Ishikawa (cell line): ENCODE data around the gene KRT36.

Experiments used
- CEBPB ChIP-seq: IDR thresholded peaks from 2 replicates; pipeline ENCODE4 v1.6.1; 2012
- CREB1 ChIP-seq: IDR thresholded peaks from 2 replicates; pipeline ENCODE4 v1.6.1; 2012; ENCODE audit warnings: low read depth
- EGR1 ChIP-seq: IDR thresholded peaks from 2 replicates; pipeline ENCODE4 v1.6.1; 2012
- EP300 ChIP-seq: IDR thresholded peaks from 2 replicates; pipeline ENCODE4 v1.6.1; 2012; ENCODE audit warnings: borderline replicate concordance
- FOXM1 ChIP-seq: IDR thresholded peaks from 2 replicates; pipeline ENCODE4 v1.6.1; 2012; ENCODE audit warnings: low read depth, borderline replicate concordance
- MAX ChIP-seq: IDR thresholded peaks from 2 replicates; pipeline ENCODE4 v1.6.1; 2012
- NFIC ChIP-seq: IDR thresholded peaks from 2 replicates; pipeline ENCODE4 v1.6.1; 2012
- RAD21 ChIP-seq: IDR thresholded peaks from 2 replicates; pipeline ENCODE4 v1.6.1; 2012; ENCODE audit warnings: low read depth
- REST ChIP-seq: IDR thresholded peaks from 2 replicates; pipeline ENCODE4 v1.6.1; 2012; ENCODE audit warnings: low read depth, mild to moderate bottlenecking
- TAF1 ChIP-seq: IDR thresholded peaks from 2 replicates; pipeline ENCODE4 v1.6.1; 2012; ENCODE audit warnings: low read depth, mild to moderate bottlenecking
- TCF12 ChIP-seq: IDR thresholded peaks from 2 replicates; pipeline ENCODE4 v1.6.1; 2012; ENCODE audit warnings: low read depth
- TEAD4 ChIP-seq: IDR thresholded peaks from 2 replicates; pipeline ENCODE4 v1.6.1; 2012
- USF1 ChIP-seq: IDR thresholded peaks from 2 replicates; pipeline ENCODE4 v1.6.1; 2012
- YY1 ChIP-seq: IDR thresholded peaks from 2 replicates; pipeline ENCODE4 v1.6.1; 2012; ENCODE audit warnings: low read depth
- ZBTB7A ChIP-seq: IDR thresholded peaks from 2 replicates; pipeline ENCODE4 v1.6.1; 2012; ENCODE audit warnings: low read depth

KRT36 gene

GRCh38 chr17:41466988-41467387, 22.7 kb downstream of the KRT36 start, which contains the start of gene KRT32:
Gene KRT32, minus strand, starts transcription at chr17:41467386. Its CDS starts 61 bp downstream, at chr17:41467325.
- TF ChIP-seq YY1 (no peak), USF1 (no peak), ZBTB7A (no peak), RAD21 (no peak), REST (no peak), FOXM1 (no peak), CREB1 (no peak), NFIC (no peak), EP300 (no peak)

- TF ChIP-seq RAD21 (no peak), NFIC (peak; percentile 53), MAX (no peak), YY1 (no peak), REST (no peak), EP300 (no peak)
These were observed 25.0 kb downstream of the KRT36 start for GRCh38 chr17:41464682-41465081.

- no peak for TF ChIP-seq MAX
- no peak for TF ChIP-seq RAD21
- peak; percentile 37; the same call in 1 of the 2 replicates for TF ChIP-seq REST
- no peak for TF ChIP-seq EP300
- TF ChIP-seq TAF1: no peak
These were observed 25.5 kb downstream of the KRT36 start for GRCh38 chr17:41464173-41464572.

- no peak for TF ChIP-seq TCF12
- no peak for TF ChIP-seq TAF1
- no peak for TF ChIP-seq RAD21
These were observed 26.0 kb downstream of the KRT36 start for GRCh38 chr17:41463746-41464145.

- TF ChIP-seq TCF12 (no peak), TEAD4 (no peak), TAF1 (no peak), YY1 (no peak), CEBPB (no peak), EGR1 (no peak), CREB1 (no peak), FOXM1 (no peak), REST (no peak), ZBTB7A (no peak), MAX (no peak), USF1 (no peak), RAD21 (no peak), EP300 (no peak), NFIC (no peak)
These were observed 27.0 kb downstream of the KRT36 start for GRCh38 chr17:41462705-41463104.
